ENCODE data around the gene ZNF43.

ZNF43 gene

GRCh38 chr19:21850656-21851255 is 14.8 kb upstream of the ZNF43 start:
- peak overlapping the region; percentile 64; the same call in 1 of the 2 replicates for H3K27ac ChIP-seq
- TF ChIP-seq CTCF (conservative IDR thresholded peaks at IDR 0.05) (no peak), ZFX (IDR thresholded peaks at IDR 0.05) (no peak)

- H3K27ac ChIP-seq, result no peak overlapping the region
Observed at GRCh38 chr19:21848706-21849105, 12.7 kb upstream of the ZNF43 start.

GRCh38 chr19:21843081-21843480 is 7.1 kb upstream of the ZNF43 start:
- TF ChIP-seq ZFX (IDR thresholded peaks at IDR 0.05), result 0 out of 2 replicates have a peak, but pooled peaks have one; percentile 3
- TF ChIP-seq CTCF (conservative IDR thresholded peaks at IDR 0.05), result no peak
- H3K27ac ChIP-seq, result no peak overlapping the region

More at GRCh38 chr19:21848706-21849105, 12.7 kb upstream of the ZNF43 start:
- TF ChIP-seq ZFX (IDR thresholded peaks at IDR 0.05) (no peak), CTCF (conservative IDR thresholded peaks at IDR 0.05) (no peak)

- TF ChIP-seq ZFX (IDR thresholded peaks at IDR 0.05) (no peak), CTCF (conservative IDR thresholded peaks at IDR 0.05) (no peak)
- H3K27ac ChIP-seq, result no peak overlapping the region
Observed at GRCh38 chr19:21841488-21842097, 5.6 kb upstream of the ZNF43 start.

GRCh38 chr19:21841081-21841480 is 5.1 kb upstream of the ZNF43 start:
- no peak overlapping the region for H3K27ac ChIP-seq
- TF ChIP-seq ZFX (IDR thresholded peaks at IDR 0.05) (no peak), CTCF (conservative IDR thresholded peaks at IDR 0.05) (no peak)

- no peak for TF ChIP-seq CTCF (conservative IDR thresholded peaks at IDR 0.05)
- no peak for TF ChIP-seq ZFX (IDR thresholded peaks at IDR 0.05)
- no peak overlapping the region for H3K27ac ChIP-seq
Observed at GRCh38 chr19:21839976-21840375, 4.0 kb upstream of the ZNF43 start.

GRCh38 chr19:21838646-21839045 is 2.7 kb upstream of the ZNF43 start:
- no peak overlapping the region for H3K27ac ChIP-seq
- TF ChIP-seq CTCF (conservative IDR thresholded peaks at IDR 0.05) (no peak), ZFX (IDR thresholded peaks at IDR 0.05) (no peak)

Data from C4-2B (cell line).